Measurements from ENCODE around the gene ALPI. TPM values are rescaled to one million over a fixed set of nuclear protein-coding genes. Genes with fewer than 3 reads are reported as not detected.
A peak's percentile ranks its signal among the peaks of the same experiment; 100 is the strongest.
"Not testable (repeated sequence)": the region's sequence is repeated elsewhere in the genome, so short reads cannot be mapped to it uniquely, and the experiment has no call there.

ALPI gene
- not detected for total RNA-seq

DNA sequence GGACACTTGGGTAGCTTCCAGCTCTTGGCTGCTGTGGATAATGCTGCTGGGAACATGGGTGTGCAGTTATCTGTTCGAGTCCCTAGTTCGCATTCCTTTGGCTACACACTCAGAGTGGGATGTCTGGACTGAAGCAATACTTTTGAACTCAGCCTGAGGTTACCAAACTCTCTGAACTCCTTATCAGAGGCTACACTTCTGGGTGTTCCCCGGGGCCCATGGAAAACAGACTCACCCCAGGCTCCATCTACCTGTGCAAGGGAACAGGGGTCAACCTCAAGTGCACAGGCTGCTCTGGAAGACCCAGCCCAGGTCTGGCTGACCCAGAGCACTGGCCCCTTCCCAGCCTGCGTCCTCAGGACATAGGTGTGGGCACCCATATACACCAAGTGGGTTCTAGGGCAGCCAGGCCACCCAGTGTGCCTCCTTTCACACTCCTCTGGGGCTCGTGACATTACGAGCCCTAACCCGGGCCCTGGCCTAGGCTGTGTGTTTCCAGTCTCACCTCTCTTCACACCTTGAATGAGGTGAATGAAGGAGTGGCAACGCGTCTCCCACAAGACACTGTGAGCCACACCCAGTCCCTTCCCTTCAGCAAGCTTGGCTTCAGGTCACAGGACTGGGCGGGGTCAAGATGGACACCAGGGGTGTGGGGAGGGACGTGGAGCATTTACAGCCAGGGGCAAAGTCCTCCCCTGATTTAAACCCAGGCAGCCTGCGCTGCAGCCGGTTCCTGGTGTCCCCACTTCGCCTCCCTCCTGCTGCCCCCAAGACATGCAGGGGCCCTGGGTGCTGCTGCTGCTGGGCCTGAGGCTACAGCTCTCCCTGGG lies at the start of gene ALPI:
ALPI (plus strand) TSS at position 728 of the 830 bp plus-strand sequence; CDS start at position 775, 47 bp downstream.
- no peak for ATAC-seq

DNA sequence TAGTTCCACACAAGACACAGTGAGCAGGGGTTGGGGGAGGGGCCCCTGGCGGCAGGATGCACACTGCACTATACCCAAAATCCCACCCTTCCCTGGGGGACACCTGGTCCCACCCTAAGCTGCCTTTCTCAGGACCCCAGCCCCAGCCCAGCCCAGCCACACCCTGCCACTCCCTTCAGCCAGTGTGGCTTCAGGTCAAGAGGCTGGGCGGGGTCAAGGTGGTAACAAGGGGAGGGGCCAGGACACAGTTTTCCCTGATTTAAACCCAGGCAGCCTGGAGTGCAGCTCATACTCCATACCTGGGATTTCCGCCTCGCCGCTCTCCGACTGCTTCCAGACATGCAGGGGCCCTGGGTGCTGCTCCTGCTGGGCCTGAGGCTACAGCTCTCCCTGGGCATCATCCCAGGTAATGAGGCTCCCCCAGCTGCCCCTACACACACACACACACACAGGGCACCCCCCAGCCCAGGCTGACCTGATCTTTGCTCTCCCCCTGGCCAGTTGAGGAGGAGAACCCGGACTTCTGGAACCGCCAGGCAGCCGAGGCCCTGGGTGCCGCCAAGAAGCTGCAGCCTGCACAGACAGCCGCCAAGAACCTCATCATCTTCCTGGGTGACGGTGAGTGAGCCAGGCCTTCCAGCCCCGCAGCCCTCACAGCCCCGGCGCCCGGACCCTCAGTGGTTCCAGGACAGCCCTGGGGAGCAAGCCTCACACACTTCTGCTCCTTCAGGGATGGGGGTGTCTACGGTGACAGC lies 49.2 kb upstream of the ALPI start, which contains the start of gene ALPG:
ALPG (plus strand) TSS at position 289 of the 755 bp plus-strand sequence; CDS start at position 340, 51 bp downstream.
- no peak for ATAC-seq

DNA sequence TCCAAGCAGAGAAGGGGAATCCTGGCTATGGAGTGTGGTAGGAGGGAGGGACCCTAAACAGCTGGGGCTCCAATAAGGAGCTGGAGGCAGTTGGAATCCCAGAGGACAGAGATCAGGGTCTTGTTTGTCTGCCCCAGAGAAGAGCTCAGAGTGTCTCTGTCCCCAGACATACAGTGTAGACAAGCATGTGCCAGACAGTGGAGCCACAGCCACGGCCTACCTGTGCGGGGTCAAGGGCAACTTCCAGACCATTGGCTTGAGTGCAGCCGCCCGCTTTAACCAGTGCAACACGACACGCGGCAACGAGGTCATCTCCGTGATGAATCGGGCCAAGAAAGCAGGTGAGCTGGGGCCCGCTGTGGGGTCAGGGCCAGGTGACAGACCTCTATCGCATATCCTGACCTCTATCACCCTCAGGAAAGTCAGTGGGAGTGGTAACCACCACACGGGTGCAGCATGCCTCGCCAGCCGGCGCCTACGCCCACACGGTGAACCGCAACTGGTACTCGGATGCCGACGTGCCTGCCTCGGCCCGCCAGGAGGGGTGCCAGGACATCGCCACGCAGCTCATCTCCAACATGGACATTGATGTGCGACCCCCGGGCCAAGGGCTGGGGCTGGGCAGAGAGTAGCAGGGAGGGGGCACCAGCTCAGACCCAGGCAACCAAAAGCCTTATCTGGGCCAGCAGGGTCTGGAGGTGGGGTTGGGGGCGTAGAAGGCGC lies 48.4 kb upstream of the ALPI start:
- ATAC-seq = not testable (repeated sequence)

DNA sequence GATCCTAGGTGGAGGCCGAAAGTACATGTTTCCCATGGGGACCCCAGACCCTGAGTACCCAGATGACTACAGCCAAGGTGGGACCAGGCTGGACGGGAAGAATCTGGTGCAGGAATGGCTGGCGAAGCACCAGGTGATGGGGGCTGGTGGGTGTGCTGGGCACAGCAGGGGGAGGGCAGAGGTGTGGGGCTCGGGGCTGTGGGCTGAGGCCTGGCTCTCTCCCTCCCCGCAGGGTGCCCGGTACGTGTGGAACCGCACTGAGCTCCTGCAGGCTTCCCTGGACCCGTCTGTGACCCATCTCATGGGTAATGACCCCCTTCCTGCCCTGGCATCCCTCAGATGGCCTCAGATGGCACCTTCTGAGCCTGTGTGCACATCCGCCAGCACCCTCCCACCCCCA lies 47.7 kb upstream of the ALPI start:
- not testable (repeated sequence) for ATAC-seq

DNA sequence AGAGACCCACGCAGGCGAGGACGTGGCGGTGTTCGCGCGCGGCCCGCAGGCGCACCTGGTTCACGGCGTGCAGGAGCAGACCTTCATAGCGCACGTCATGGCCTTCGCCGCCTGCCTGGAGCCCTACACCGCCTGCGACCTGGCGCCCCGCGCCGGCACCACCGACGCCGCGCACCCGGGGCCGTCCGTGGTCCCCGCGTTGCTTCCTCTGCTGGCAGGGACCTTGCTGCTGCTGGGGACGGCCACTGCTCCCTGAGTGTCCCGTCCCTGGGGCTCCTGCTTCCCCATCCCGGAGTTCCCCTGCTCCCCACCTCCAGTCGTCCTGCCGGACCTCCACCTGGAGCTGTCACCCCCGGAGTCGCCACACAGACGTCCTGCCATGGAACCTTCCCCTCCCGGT lies 46.3 kb upstream of the ALPI start:
- not testable (repeated sequence) for ATAC-seq

DNA sequence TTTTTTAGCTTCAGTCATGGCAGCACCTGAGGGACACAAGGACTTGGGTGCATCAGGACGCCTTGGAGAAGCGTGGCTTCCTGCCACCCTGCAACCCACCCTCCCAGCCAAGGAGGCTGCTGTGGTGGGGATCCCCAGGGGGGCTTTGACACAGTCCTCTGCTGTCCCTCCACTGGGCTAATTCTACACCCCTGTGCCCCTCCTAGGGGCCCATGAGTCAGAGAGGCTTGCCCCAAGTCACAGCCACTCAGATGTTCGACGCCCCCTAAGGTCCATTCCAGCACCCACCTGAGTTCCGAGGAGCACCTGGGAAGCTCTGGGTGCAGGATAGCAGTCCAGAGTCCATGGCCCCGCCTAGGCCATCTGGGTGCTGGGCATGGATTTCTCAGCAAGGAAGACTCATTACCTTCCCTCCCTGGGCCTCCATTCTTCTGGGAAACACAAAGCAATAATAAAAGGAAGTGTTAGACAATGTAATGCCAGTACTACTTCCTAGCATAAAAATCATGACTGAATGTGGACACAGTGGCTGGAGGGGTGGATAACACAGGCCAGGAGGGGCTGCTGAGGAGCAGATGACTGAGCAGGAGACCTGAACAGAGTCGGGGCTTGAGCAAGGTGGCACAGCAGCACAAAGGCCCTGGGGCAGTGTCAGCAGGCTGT lies 45.6 kb upstream of the ALPI start:
- ATAC-seq = no peak

DNA sequence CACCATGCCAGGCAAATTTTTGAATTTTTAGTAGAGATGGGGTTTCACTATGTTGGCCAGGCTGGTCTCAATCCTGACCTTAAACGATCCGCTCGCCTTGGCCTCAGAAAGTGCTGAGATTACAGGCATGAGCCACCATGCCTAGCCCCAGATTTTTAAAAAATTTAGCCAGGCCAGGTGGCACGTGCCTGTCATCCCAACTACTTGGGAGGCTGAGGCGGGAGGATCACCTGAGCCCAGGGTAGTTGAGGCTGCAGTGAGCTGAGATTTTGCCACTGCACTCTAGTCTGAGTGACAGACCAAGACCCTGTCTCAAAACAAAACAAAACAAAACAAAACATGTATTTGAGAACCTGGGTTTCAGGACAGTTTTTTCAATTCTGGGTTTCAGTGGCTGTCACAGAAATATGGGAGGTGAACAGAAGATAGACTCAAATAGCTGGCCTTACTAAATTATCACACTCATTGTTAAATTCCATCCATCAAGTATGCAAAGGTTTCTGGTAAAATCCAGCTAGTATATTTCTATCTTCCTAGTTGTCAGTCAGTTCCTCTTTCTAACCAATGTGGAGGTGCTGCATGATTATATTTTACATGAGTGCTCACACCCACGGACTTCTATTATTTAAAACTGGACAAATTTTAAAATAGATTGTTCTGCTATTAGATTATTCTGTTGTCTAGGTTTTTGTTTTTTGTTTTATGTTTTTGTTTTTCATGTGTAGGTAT lies 43.9 kb upstream of the ALPI start:
- no peak for ATAC-seq

DNA sequence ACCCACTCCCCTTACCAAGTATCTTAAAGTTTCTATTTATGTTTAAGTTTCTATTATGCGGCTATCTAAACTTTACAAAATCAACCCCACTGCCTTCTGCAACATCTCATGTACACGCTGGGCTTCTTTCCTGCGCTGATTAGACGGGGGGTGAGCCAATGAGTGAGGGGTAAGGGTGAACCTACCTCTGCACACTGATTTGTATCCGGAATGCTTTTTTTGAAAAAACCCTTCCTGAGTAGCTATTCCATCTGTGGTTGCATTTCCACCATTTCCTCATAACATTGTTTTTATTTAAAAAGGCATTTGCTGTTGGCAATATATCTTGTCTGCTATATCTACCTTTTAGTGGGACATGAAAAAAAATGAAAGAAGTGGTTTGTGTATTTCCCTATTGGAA lies 43.0 kb upstream of the ALPI start:
- ATAC-seq = no peak

DNA sequence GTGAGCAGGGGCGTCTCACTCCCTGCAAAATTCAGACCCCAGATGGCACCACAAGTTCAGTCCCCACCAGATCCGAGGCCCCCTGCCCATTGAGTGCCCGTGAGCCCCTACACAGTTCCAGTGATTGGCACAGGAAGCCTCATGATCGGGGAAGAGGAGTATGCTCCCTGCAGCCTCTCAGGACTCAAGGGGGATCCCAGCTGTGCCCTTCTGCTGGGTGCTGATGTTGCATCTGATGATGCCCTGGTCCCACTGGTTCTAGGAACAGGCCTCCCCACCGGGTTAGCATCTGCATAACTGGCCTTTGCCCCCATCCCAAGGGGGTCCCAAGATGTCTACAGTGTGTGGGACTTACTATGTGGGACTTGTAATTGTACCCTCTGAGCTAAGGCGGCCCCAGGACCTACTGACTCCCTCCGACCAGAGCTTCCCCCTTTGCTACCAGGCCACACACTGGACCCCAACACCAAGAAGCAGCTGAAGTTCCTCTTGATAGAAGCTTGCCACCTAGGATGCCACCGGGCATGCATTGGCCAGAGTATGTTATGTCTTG lies 40.7 kb upstream of the ALPI start:
- ATAC-seq = no peak

DNA sequence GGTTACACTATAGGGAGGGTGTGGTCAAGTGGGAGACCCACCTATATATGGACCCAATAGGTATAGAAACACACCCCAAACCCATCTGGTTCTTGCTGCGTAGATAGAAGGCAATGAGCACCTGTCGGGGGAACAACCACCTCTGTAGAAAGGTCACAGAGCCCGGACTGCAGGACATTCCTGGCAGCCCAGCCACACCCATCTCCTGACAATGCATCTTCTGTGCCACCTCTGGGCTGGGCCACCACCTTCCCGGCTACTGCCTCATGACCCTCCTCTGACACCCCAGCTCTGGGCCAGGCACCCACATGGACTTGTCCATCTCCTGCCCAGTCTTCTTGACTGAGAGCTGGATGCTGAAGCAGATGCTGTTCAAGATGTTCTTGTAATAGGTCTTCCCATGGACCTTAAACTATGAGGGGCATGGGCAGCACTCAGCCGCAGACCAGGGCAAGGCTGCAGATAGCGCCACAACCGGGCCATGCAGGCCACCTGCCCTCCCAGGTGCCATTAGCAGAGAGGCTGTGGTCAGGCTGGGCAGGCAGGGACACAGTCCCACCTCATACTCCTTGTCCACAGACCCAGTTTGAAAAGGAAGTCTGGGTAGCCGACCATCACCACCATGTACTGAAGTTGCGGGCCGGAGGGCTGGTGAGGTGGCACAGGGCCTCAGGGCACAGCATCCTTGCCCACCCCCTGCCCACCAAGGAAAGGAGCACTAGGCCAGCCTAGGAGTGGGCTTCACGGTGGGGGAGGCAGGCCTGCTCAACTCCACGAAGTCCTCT lies 40.0 kb upstream of the ALPI start:
- ATAC-seq = no peak

DNA sequence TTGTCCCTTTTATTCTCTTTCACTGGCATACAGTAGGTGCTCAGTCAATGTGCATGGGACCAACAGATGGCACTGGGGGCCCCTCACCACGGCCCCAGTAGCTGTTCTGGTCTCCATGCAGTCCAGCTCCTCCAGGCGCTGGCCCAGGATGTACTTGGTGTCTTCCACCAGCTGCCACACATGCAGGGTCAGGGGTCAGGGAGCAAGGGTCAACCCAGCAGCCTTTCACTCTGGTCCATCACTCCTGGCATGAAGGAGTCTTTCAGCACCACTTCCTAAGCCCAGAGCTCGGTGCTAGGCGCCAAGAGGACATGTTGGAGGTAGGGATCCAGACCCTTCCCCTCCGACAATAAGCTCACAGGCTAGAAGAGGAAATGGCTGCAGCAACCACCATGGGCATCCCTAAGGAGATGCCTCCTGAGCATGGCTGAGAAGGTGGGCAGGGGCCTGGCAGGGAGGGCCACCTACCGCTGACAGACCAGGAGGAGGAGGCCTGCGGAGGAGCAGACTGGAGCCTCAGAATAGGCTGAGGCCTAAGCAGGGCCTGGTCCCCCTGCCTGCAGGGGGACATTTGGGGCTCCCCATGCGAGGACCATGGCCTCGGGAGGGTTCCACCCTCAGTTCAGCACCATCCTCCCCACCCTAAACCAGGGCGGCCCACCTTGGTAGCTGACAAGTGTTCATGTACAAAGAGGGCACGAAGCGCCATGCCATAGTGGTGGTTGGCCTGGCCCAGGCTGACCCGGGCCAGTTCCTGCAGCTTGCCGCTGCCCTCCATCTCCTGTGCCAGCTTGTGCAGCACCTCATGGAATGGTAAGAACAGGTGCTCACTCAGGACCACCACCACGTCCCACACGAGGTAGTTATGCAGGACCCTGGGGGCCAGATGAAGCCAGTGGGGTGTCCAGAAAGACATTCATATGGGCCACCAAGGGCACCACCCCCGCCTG lies 39.2 kb upstream of the ALPI start:
- no peak for ATAC-seq

DNA sequence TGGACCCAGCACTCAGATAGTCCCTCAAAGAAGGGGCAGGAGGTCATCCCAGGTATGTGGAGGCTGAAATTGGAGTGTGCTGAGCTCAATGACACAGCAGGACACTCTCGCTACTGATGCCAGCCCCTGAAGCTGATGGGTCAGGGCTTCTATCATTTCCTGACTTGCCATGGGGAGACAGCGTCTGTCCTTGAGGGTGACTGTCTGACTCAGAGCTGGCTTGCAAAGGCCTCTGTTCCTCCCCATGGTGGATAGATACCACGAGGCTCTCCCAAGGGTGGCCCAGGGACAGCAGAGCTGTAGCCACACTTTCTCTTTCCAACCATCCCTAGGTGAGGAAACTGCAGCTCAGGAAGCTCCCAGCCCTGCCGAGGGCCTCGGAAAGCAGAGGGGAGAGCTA lies 38.5 kb upstream of the ALPI start:
- no peak for ATAC-seq

DNA sequence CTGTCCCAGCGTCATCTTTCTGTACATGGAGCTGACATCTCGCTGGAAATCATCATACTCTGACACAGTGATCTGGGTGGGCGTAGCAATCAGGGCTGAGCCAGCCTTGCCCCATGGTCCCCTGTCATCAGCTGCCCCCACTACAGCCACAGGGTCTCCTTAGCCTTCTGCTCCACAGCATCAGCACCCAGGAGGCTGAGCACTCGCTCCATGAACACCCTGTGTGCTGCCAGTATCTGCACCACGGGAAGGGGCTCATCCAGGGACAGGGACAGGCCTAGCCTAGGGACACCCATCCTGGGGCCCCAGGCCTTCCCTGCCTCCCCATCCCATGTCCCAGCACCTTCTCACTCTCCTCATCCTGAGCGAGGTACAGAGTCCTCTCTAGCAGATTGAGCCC lies 37.9 kb upstream of the ALPI start:
- no peak for ATAC-seq

DNA sequence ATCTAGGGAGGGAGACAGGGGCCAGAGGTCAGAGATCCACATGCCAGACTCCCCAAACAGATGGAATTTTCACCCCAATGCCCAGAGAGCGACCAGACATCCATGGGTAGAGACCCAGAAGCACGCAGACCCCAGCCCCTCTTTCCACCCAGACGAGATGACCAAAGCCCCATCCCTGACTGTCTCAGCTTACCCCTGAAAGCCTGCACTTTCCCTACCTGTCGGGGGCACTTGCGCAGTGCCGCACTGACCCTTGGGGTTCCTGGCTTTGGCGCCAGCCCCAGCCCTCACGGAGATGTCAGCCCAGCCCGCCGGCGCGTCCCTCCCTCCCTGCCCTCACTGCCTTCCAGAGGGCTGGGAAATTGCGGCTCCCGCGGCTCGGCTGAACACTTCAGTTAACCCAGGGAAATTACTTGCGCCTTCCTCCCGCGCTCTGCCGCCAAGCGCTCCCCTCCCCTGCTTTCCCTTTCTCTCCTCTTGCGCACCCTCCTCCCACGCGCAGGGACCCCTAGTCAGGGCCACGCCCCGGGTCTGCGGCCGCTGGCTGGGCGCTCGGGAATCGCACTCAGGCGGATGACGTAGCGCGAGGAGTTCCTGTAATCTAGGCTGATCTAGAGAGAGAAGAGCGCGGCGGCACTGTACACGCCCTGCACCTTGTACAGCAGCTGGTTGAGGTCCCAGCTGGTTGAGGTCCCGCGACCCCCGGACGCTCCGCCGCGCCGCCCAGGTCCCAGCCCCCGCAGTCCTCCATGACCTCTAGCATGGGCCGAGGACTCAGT lies 37.3 kb upstream of the ALPI start:
- peak; percentile 45 for ATAC-seq

DNA sequence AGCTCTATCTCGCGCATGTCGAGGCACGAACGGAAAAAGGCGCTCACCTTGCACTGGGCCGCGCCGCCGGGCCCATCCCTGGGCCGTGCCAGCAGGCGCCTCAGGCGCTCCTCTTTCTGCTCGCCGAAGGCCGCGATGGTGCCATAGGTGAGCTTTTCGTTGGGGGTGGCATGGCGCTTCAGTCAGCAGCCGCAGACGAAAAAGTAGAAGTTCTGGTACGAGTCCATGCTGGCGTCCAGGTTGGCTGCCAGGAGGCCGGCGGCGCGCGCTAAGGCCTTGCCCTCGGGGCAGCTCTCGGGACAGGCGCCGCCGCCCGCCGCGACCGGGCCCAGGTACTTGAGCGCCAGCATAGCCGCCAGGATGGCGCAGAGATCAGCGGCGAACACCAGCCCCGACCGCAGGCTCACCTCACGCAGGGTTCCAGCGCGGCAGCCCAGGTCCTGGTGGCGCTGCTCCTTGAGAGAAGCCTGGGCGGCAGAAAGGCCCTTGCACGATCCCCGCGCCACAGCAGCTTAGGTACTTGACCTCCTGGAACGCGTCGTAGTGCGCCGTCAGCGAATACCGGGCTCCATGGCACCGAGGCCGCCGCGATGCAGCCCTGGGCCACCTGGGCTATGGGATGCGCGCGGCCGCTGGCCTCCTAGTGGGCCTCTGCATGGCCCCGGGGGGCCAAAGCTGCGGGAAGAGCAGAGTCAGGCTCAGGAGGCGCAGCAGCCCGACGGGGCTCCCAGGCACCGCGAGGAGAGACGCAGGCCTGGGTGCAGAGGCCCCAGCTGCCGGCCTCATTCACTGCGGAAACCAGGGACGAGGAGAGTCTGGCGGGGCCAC lies 36.5 kb upstream of the ALPI start:
- peak; percentile 5 for ATAC-seq

DNA sequence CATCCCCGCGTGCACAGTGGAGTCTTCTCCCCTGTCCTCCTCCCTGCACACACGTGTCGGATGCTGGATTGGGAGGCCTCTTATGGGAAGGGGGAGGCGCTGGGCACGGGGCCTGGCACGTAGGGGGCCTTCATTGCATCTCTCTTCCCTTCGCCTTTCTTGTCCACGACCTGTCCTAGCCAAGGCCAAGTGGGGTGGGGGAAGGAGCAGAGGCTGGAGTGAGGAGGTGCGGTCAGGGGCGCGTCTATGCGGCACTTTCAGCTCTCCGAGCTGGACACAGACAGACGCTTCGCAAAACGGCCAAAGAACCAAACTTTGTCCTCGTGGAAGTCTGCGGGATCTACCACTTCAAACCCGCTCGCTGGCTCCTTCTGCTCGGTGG lies 35.9 kb upstream of the ALPI start:
- ATAC-seq = no peak

DNA sequence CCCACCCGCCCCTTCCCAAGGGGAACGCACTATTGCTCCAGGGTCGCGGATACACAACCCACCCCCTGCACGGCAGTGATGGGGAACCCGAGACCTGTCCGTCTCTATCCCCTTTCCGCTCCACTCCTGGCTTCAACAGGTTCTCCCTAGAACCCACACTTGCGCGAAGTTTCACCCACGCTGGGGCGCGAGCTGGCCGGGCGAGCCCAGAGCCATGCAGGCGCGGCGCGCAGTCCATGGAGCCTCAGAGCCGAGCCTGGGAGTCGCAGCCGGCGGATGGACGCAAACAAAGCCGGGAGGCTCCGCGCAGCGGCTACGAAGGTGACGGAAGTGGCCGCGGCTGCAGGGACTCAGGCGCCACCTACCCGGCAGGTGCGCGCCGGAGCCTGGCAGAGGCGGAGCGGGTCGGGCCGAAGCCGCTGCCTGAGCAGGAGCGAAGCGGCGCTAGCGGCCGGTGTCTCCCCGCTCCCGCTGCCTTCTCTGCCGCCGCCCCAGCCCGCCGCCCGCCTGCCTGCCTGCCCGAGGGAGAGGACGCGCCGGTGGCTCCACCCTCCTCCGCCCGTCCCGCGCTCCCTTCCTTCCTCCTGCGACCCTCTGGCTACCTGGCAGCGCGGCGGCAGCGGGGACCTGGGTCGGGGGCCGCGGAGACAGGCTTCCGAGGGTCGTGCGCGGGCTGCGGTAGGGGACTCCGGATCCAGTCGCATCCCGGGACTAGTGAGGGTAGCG lies 35.3 kb upstream of the ALPI start:
- peak; percentile 67 for ATAC-seq
